K562 (cell line): Measurements from ENCODE around the gene MTERF4. TPM values are rescaled to one million over a fixed set of nuclear protein-coding genes. Genes with fewer than 3 reads are reported as not detected.

Experiments
- ATAC-seq: fragments of 200-7000 bp; cut with Tn5 transposase; 3 replicates; pipeline ENCODE4 v1.9.1; 2020; ENCODE audit warnings: moderate library complexity
- BruUV-seq: library from RNA; stranded (reverse); fragments of 400-500 nt; replicated peaks from 2 replicates; lab custom pipeline; 2021; lab: Mats Ljungman, UMichigan
- CTCF ChIA-PET: fragments of 300-600 bp; formaldehyde crosslinking; extraction: SDS; loops from one replicate; lab custom pipeline; 2021; ENCODE audit warnings: low intra/inter-chr PET ratio; lab: Yijun Ruan, JAX
- POLR2A ChIA-PET: fragments of 300-600, 350-650 bp; sonication (Branson Sonifier 250); formaldehyde crosslinking; extraction: SDS; loops from one replicate; lab custom pipeline; 2021; ENCODE audit warnings: antibody characterized with exemption, inconsistent platforms; lab: Yijun Ruan, JAX
- DNase-seq, 4 experiments: peaks; one replicate each; pipeline versions ENCODE4 v3.0.0 to v3.0.0-alpha.2; 2011 to 2018; ENCODE audit warnings: low spot score in 3 of 4, mixed read lengths in 3 of 4; ENCODE audit errors: extremely low read depth in 1 of 4
- FAIRE-seq: peaks from 2 replicates; lab custom pipeline; 2011; peaks lifted over from hg19 to GRCh38; lab: Jason Lieb, UNC
- H2AFZ ChIP-seq: 2 replicates; pipeline ENCODE4 v1.6.0; 2011; ENCODE audit warnings: low read depth, low read length, control low read depth, inconsistent platforms
- H3K27ac ChIP-seq: fragments of 200-600 bp; 3 replicates; pipeline ENCODE4 v1.8.0; 2011; ENCODE audit warnings: low read depth, mild to moderate bottlenecking, control low read depth, inconsistent platforms, low read length, moderate library complexity, mixed read lengths; ENCODE audit errors: extremely low read depth
- H3K27me3 ChIP-seq, 2 experiments: fragments of 300-600 bp in 1 of 2; 2 replicates in 1 of 2; 3 replicates in 1 of 2; pipeline versions ENCODE4 v1.6.0 to v1.8.0; 2011; ENCODE audit warnings: inconsistent platforms in 2 of 2, low read length in 2 of 2, mild to moderate bottlenecking in 1 of 2, mixed read lengths in 1 of 2, moderate library complexity in 1 of 2; ENCODE audit not compliant: control insufficient read depth in 2 of 2, insufficient read depth in 2 of 2
- H3K36me3 ChIP-seq: fragments of 300-600 bp; 3 replicates; pipeline ENCODE4 v1.8.0; 2011; ENCODE audit warnings: mild to moderate bottlenecking, low read length, inconsistent platforms; ENCODE audit not compliant: control insufficient read depth, insufficient read depth
- H3K4me1 ChIP-seq, 2 experiments: fragments of 200-600 bp in 1 of 2; replicated peaks in 1 of 2; 2 replicates in 1 of 2; 3 replicates in 1 of 2; pipeline versions ENCODE4 v1.5.1 to v1.8.0; 2011; ENCODE audit warnings: inconsistent platforms in 2 of 2, low read length in 2 of 2, mild to moderate bottlenecking in 1 of 2, mixed read lengths in 1 of 2, moderate library complexity in 1 of 2; ENCODE audit not compliant: control insufficient read depth in 2 of 2, insufficient read depth in 2 of 2
- H3K4me2 ChIP-seq: 2 replicates; pipeline ENCODE4 v1.6.1; 2011; ENCODE audit warnings: low read length, control low read depth, inconsistent platforms, mixed read lengths; ENCODE audit not compliant: insufficient read depth
- H3K4me3 ChIP-seq: fragments of 200-600 bp; sonication (generic), shearing (Covaris generic); 2 replicates; pipeline ENCODE4 v1.5.1; 2016; ENCODE audit warnings: control low read depth, inconsistent platforms
- H3K79me2 ChIP-seq: fragments of 200-600 bp; 3 replicates; pipeline ENCODE4 v1.8.0; 2011; ENCODE audit warnings: low read length, inconsistent platforms; ENCODE audit not compliant: control insufficient read depth, insufficient read depth
- H3K9ac ChIP-seq, 2 experiments: 2 replicates each; pipeline versions ENCODE4 v1.6.0 to v1.6.1; 2011; ENCODE audit warnings: low read depth in 2 of 2, low read length in 2 of 2, control low read depth in 1 of 2, inconsistent platforms in 1 of 2, mild to moderate bottlenecking in 1 of 2, mixed read lengths in 1 of 2; ENCODE audit not compliant: insufficient read depth in 1 of 2
- H3K9me1 ChIP-seq: one replicate; pipeline ENCODE4 v1.6.0; 2011; ENCODE audit warnings: inconsistent platforms, mild to moderate bottlenecking, low read length, moderate library complexity; ENCODE audit not compliant: control insufficient read depth, insufficient read depth
- H3K9me3 ChIP-seq: replicated peaks from 2 replicates; pipeline ENCODE4 v1.5.1; 2011; ENCODE audit warnings: low read depth, low read length, inconsistent platforms; ENCODE audit not compliant: control insufficient read depth, insufficient read depth
- H4K20me1 ChIP-seq: replicated peaks from 2 replicates; pipeline ENCODE4 v1.6.1; 2011; ENCODE audit warnings: low read length, inconsistent platforms, mixed read lengths; ENCODE audit not compliant: control insufficient read depth, insufficient read depth
- CBX3 ChIP-seq, 2 experiments: IDR thresholded peaks; 1 replicate in 1 of 2; 2 replicates in 1 of 2; pipeline ENCODE4 v1.6.1; 2012; ENCODE audit warnings: inconsistent platforms in 2 of 2, low read length in 2 of 2, borderline replicate concordance in 1 of 2, control low read depth in 1 of 2
- HOXB6 ChIP-seq: fragments of 250-450 bp; sonication (Bioruptor Pico); IDR thresholded peaks from 2 replicates; pipeline ENCODE4 v1.5.1; 2022; ENCODE audit warnings: mild to moderate bottlenecking, borderline replicate concordance
- KLF13 ChIP-seq: fragments of 450-650 bp; IDR thresholded peaks from 2 replicates; pipeline ENCODE4 v1.6.1; 2016; ENCODE audit warnings: missing genetic modification characterization, low read depth, mild to moderate bottlenecking, missing compliant biosample characterization, moderate library complexity, borderline replicate concordance
- RFX7 ChIP-seq: fragments of 250-450 bp; sonication (Bioruptor Pico); IDR thresholded peaks from 2 replicates; pipeline ENCODE4 v1.5.1; 2021; ENCODE audit warnings: mild to moderate bottlenecking
- TCFL5 ChIP-seq: fragments of 250-450 bp; sonication (Bioruptor Pico); conservative IDR thresholded peaks from 2 replicates; pipeline ENCODE4 v1.6.1; 2021; ENCODE audit warnings: mild to moderate bottlenecking, moderate library complexity, matching md5 sums
- THRAP3 ChIP-seq: fragments of 450-650 bp; IDR thresholded peaks from 2 replicates; pipeline ENCODE4 v1.6.1; 2016; ENCODE audit warnings: mild to moderate bottlenecking, inconsistent platforms, borderline replicate concordance
- ZNF347 ChIP-seq: fragments of 450-650 bp; formaldehyde crosslinking; IDR thresholded peaks from 2 replicates; pipeline ENCODE4 v1.4.0; 2020; ENCODE audit warnings: low read depth, mild to moderate bottlenecking, moderate library complexity
- ZNF518B ChIP-seq: fragments of 250-450 bp; sonication (Bioruptor Pico); IDR thresholded peaks from 2 replicates; pipeline ENCODE4 v1.5.0; 2021; ENCODE audit warnings: mild to moderate bottlenecking, moderate library complexity
- WGBS: fragments of 100-300 bp; shearing (Covaris generic); methylation state at CpG from one replicate; pipeline ENCODE4 v1.1.6; 2016; ENCODE audit warnings: low coverage, mixed read lengths; ENCODE audit not compliant: insufficient coverage; ENCODE audit errors: missing lambda C conversion rate; 5-methylcytosine and 5-hydroxymethylcytosine counted together
- in situ Hi-C: fragments of 300-500 bp; cut with MboI; formaldehyde crosslinking; loops from 4 replicates; pipeline ENCODE4 v1.15.0; 2018; ENCODE audit warnings: inconsistent platforms, mixed read lengths
- intact Hi-C: fragments of 100-400 bp; cut with micrococcal nuclease; formaldehyde crosslinking; loops from 2 replicates; pipeline ENCODE4 v1.14.2; 2022
- polyA plus RNA-seq, 8 experiments: library from polyadenylated mRNA; depleted of rRNA in 4 of 8; stranded (reverse) in 5 of 8; unstranded in 3 of 8; fragments of >200 nt; fragmentation: Nextera tagmentation in 2 of 8; fragmentation: Illumina TruSeq in 1 of 8; extraction: Ambion mirVana in 2 of 8; extraction: Trizol in 1 of 8; gene quantifications; 2 replicates each; pipeline versions ENCODE4 v1.2.1 to v1.2.3, GENCODE V29; 2011 to 2014; ENCODE audit warnings: inconsistent platforms in 1 of 8, missing spikeins in 1 of 8
- total RNA-seq, 7 experiments: library from RNA; depleted of rRNA in 6 of 7; stranded (reverse); fragments of >200 nt in 6 of 7; fragmentation: Illumina TruSeq in 2 of 7; extraction: Trizol in 2 of 7; gene quantifications; 2 replicates each; pipeline versions ENCODE4 v1.2.1 to v1.2.3, GENCODE V29; 2011 to 2021; ENCODE audit warnings: low replicate concordance in 1 of 7

MTERF4 gene
- total and polyA plus RNA-seq, 9 of the 15 experiments (the other 6 are each of a cell fraction or from before 2014, with no cell fraction given): 15.3 to 29.6 (median 21.2) TPM

DNA sequence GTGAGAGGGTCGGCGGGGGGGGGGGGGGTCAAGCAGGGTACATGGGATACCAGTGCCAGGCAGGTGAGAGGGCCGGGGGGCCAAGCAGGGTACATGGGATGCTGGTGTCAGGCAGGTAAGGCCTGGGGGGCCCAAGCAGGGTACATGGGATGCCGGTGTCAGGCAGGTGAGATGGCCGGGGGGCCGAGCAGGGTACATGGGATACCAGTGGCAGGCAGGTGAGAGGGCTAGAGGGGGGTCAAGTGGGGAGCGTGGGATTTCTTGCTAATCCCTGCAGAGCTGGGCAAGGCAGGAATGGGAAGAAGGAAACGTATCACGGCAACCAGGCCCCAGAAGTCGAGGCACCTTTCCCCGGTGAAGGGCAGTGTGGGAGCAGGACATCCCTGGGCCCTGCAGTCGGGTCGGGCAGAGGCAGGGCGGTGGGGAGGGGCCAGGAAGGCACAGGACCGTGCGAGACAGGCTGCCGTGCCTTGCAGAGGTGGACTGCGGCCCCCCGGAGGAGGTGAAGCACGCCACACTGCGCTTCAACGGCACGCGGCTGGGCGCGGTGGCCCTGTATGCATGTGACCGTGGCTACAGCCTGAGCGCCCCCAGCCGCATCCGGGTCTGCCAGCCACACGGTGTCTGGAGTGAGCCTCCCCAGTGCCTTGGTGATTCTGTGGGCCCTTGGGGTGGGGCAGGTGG is 49.3 kb downstream of the MTERF4 start:
- Histone ChIP-seq H3K9me3 (no peaks in the 10 kb centered on the region), H3K27me3 (peaks cover 0 to 36% of the 10 kb centered on the region in 2 experiments; a peak in 2 of 5 replicates), H3K36me3 (no peaks in the 10 kb centered on the region), H3K27ac (no peak overlapping the region), H2AFZ (no peak overlapping the region), H4K20me1 (peaks cover 3% of the 10 kb centered on the region; the same call in 1 of the 2 replicates), H3K4me2 (no peak overlapping the region), H3K79me2 (no peaks in the 10 kb centered on the region), H3K9me1 (no peaks in the 10 kb centered on the region), H3K4me3 (no peak overlapping the region), H3K4me1 (no peaks in the 10 kb centered on the region; a peak in 1 of 5 replicates), H3K9ac (no peak overlapping the region)
- CTCF ChIA-PET: no interaction called here
- POLR2A ChIA-PET: no interaction called here
- FAIRE-seq: no peak
- DNase-seq: no peak
- BruUV-seq: no TSS peak
- WGBS: 10% methylated on average over 18 of the region's 31 CpGs
- TF ChIP-seq ZNF347 (CRISPR knock-in tag) (no peak), KLF13 (tag) (no peak), RFX7 (CRISPR knock-in tag) (no peak), CBX3 (IDR thresholded peaks at IDR 0.05; ENCODE audit: borderline replicate concordance in 1 of 2, low read length in 2 of 2) (no peak), ZNF518B (CRISPR knock-in tag) (no peak), TCFL5 (CRISPR knock-in tag) (no peak), THRAP3 (no peak), HOXB6 (CRISPR knock-in tag) (no peak)
- intact Hi-C loops: no loop called here
- ATAC-seq: no peak
- in situ Hi-C loops: no loop called here
